ENCODE measurements around the gene REXO1. TPM values are rescaled to one million over a fixed set of nuclear protein-coding genes. Genes with fewer than 3 reads are reported as not detected.
A peak's percentile ranks its signal among the peaks of the same experiment; 100 is the strongest.

REXO1 gene
- total and polyA plus RNA-seq, 2 donors from 2014 or later: 12.1 to 36.8 TPM

GRCh38 chr19:1855828-1856255 is 7.6 kb upstream of the REXO1 start:
- FAIRE-seq (no peak), DNase-seq (peak in 2 of 5 donors; percentile 75 to 78)
- H3K4me1 ChIP-seq (ENCODE audit: control insufficient read depth in 2 of 3, insufficient read depth in 2 of 3, low read depth in 1 of 3, low read length in 3 of 3): peaks cover 0 to 34% (median 16%) of the 10 kb centered on the region in 3 donors
- peak overlapping the region in 1 of 3 donors; percentile 22 for H3K4me3 ChIP-seq (ENCODE audit: low read length in 3 of 3)
- peak overlapping the region; percentile 55 to 87 for H3K27ac ChIP-seq (ENCODE audit: low read depth in 2 of 2, low read length in 2 of 2)
- no peak for TF ChIP-seq CTCF (IDR thresholded peaks at IDR 0.05; ENCODE audit: borderline replicate concordance, extremely low read depth, insufficient read depth)
- intact Hi-C loops (cut with DNase I): no loop called here
- no peaks in the 10 kb centered on the region for H3K9me3 ChIP-seq (ENCODE audit: control insufficient read depth in 2 of 3, insufficient read depth in 1 of 3, low read length in 3 of 3)
- H3K27me3 ChIP-seq (ENCODE audit: control insufficient read depth, insufficient read depth, low read length): no peaks in the 10 kb centered on the region
- H3K36me3 ChIP-seq (ENCODE audit: control insufficient read depth in 2 of 3, insufficient read depth in 3 of 3, low read length in 3 of 3): no peaks in the 10 kb centered on the region
- H3K9ac ChIP-seq (ENCODE audit: low read length in 3 of 3): peak overlapping the region in 1 of 3 donors; percentile 58

- Histone ChIP-seq H3K4me3 (ENCODE audit: low read length in 3 of 3) (peak overlapping the region in 1 of 3 donors; percentile 22), H3K4me1 (ENCODE audit: control insufficient read depth in 2 of 3, insufficient read depth in 2 of 3, low read depth in 1 of 3, low read length in 3 of 3) (peaks cover 0 to 28% (median 16%) of the 10 kb centered on the region in 3 donors), H3K9ac (ENCODE audit: low read length in 3 of 3) (peak overlapping the region in 1 of 3 donors; percentile 58), H3K36me3 (ENCODE audit: control insufficient read depth in 2 of 3, insufficient read depth in 3 of 3, low read length in 3 of 3) (no peaks in the 10 kb centered on the region), H3K9me3 (ENCODE audit: control insufficient read depth in 2 of 3, insufficient read depth in 1 of 3, low read length in 3 of 3) (no peaks in the 10 kb centered on the region), H3K27ac (ENCODE audit: low read depth in 2 of 2, low read length in 2 of 2) (peak overlapping the region; percentile 55 to 87), H3K27me3 (ENCODE audit: control insufficient read depth, insufficient read depth, low read length) (no peaks in the 10 kb centered on the region)
- intact Hi-C loops (cut with DNase I): no loop called here
- TF ChIP-seq CTCF (IDR thresholded peaks at IDR 0.05; ENCODE audit: borderline replicate concordance, extremely low read depth, insufficient read depth): no peak
- FAIRE-seq (no peak), DNase-seq (peak; percentile 87 to 97 (median 93))
These were observed 7.0 kb upstream of the REXO1 start for GRCh38 chr19:1855040-1855827.

- H3K9me3 ChIP-seq (ENCODE audit: control insufficient read depth in 2 of 3, insufficient read depth in 1 of 3, low read length in 3 of 3): no peaks in the 10 kb centered on the region
- FAIRE-seq: no peak
- peaks cover 0 to 27% (median 14%) of the 10 kb centered on the region in 3 donors for H3K4me1 ChIP-seq (ENCODE audit: control insufficient read depth in 2 of 3, insufficient read depth in 2 of 3, low read depth in 1 of 3, low read length in 3 of 3)
- H3K4me3 ChIP-seq (ENCODE audit: low read length in 3 of 3): no peak overlapping the region
- TF ChIP-seq CTCF (IDR thresholded peaks at IDR 0.05; ENCODE audit: borderline replicate concordance, extremely low read depth, insufficient read depth): no peak
- no peak overlapping the region for H3K9ac ChIP-seq (ENCODE audit: low read length in 3 of 3)
- no peaks in the 10 kb centered on the region for H3K36me3 ChIP-seq (ENCODE audit: control insufficient read depth in 2 of 3, insufficient read depth in 3 of 3, low read length in 3 of 3)
- intact Hi-C loops (cut with DNase I): no loop called here
- H3K27ac ChIP-seq (ENCODE audit: low read depth in 2 of 2, low read length in 2 of 2): peak overlapping the region in 1 of 2 donors; percentile 41
- DNase-seq: peak in 3 of 5 donors; percentile 35 to 87 (median 84)
- H3K27me3 ChIP-seq (ENCODE audit: control insufficient read depth, insufficient read depth, low read length): no peaks in the 10 kb centered on the region
These were observed 6.3 kb upstream of the REXO1 start for GRCh38 chr19:1854542-1855039.
